Mucosa of descending colon (tissue), 3 donors: Measurements from ENCODE around the gene KIAA0586. TPM values are rescaled to one million over a fixed set of nuclear protein-coding genes. Genes with fewer than 3 reads are reported as not detected.
A peak's percentile ranks its signal among the peaks of the same experiment; 100 is the strongest.

ENCODE experiments used
- ATAC-seq: fragments of 200-7000 bp; cut with Tn5 transposase; one replicate; pipeline ENCODE4 v1.9.1; 2020; ENCODE audit warnings: mild to moderate bottlenecking, moderate library complexity
- DNase-seq, 3 donors: peaks; one replicate each; pipeline ENCODE4 v3.0.0-alpha.2; 2020
- H3K36me3 ChIP-seq: fragments of 200-600 bp; one replicate; pipeline ENCODE4 v1.8.0; 2021; ENCODE audit warnings: low read depth, mild to moderate bottlenecking
- H3K4me1 ChIP-seq: fragments of 200-600 bp; one replicate; pipeline ENCODE4 v1.8.0; 2021; ENCODE audit warnings: low read depth, mild to moderate bottlenecking
- H3K4me3 ChIP-seq: fragments of 200-600 bp; one replicate; pipeline ENCODE4 v1.8.0; 2021; ENCODE audit warnings: mild to moderate bottlenecking
- H3K9me3 ChIP-seq: fragments of 200-600 bp; one replicate; pipeline ENCODE4 v1.8.0; 2021; ENCODE audit warnings: mild to moderate bottlenecking
- CTCF ChIP-seq: fragments of 200-600 bp; IDR thresholded peaks from one replicate; pipeline ENCODE4 v1.8.0; 2022; ENCODE audit warnings: antibody characterized with exemption, mild to moderate bottlenecking
- intact Hi-C, 2 donors: fragments of 100-400 bp; cut with DNase I in 1 of 2; cut with micrococcal nuclease in 1 of 2; formaldehyde crosslinking; loops; one replicate each; pipeline versions ENCODE4 v1.11.0 to v1.11.1; 2022; cut with DNase I, micrococcal nuclease
- long read RNA-seq, 2 donors: library from polyadenylated mRNA; unstranded; transcript quantifications; one replicate each; pipeline ENCODE4 v2.0.0, GENCODE V29; 2019 to 2021
- total RNA-seq, 3 donors: library from RNA; stranded (reverse); fragmentation: NEBNext Ultra II Directional in 2 of 3; extraction: Animal tissue kit (Norgen Biotek cat#: 25700) in 2 of 3; gene quantifications; one replicate each; pipeline versions ENCODE4 v1.2.1 to v1.2.4, GENCODE V29; 2021 to 2023
- donor health status: DM: no; HTN: no; CAD: no; lungs with moderate emphysema.
- donor health status: DM: no; HTN: no; CAD: no.
- donor health status: DM: no; HTN: yes; CAD: no.

The KIAA0586 gene
- 10 to 100 TPM; 15.1 to 17.4 (median 17.4) TPM for total RNA-seq
- long read RNA-seq, donor 1, partial matches to known transcripts: 1 of 3 reads
- long read RNA-seq, donor 1, other reads (novel, unspliced or antisense): 2 of 3 reads
- long read RNA-seq, donor 2, partial matches to known transcripts: 2 of 4 reads
- long read RNA-seq, donor 2, other reads (novel, unspliced or antisense): 2 of 4 reads

GRCh38 chr14:58427281-58428117 is at the start of gene KIAA0586, which contains the start of gene TIMM9:
Gene KIAA0586, plus strand, starts transcription at chr14:58427719. Its CDS starts 546 bp downstream, at chr14:58428265.
Gene TIMM9, minus strand, starts transcription at chr14:58427531. Its CDS starts 15,586 bp downstream, at chr14:58411945.
- peak; percentile 99 for ATAC-seq

GRCh38 chr14:58390830-58391229 is 36.7 kb upstream of the KIAA0586 start:
- H3K9me3 ChIP-seq: no peaks in the 10 kb centered on the region
- H3K4me3 ChIP-seq: no peak overlapping the region
- intact Hi-C loops: no loop called here
- H3K36me3 ChIP-seq: no peaks in the 10 kb centered on the region
- no peaks in the 10 kb centered on the region for H3K4me1 ChIP-seq
- ATAC-seq: no peak
- TF ChIP-seq CTCF: no peak
- DNase-seq: no peak

More at GRCh38 chr14:58427281-58428117, at the start of gene KIAA0586, which contains the start of gene TIMM9:
- Histone ChIP-seq H3K9me3 (no peaks in the 10 kb centered on the region), H3K36me3 (no peaks in the 10 kb centered on the region), H3K4me1 (peaks cover 17% of the 10 kb centered on the region), H3K4me3 (peak within 1 kb of the TSS; percentile 84)
- no peak for TF ChIP-seq CTCF
- peak; percentile 95 to 98 (median 95) for DNase-seq
- intact Hi-C loops: no loop called here

- Histone ChIP-seq H3K4me3 (peak overlapping the region; percentile 4), H3K4me1 (peaks cover 4% of the 10 kb centered on the region), H3K36me3 (no peaks in the 10 kb centered on the region), H3K9me3 (no peaks in the 10 kb centered on the region)
- no peak for TF ChIP-seq CTCF
- intact Hi-C loops: no loop called here
- DNase-seq (no peak), ATAC-seq (no peak)
Measured at GRCh38 chr14:58395562-58395811, 32.0 kb upstream of the KIAA0586 start.

GRCh38 chr14:58395812-58396788 is 31.4 kb upstream of the KIAA0586 start, which contains the start of gene TOMM20L:
Gene TOMM20L, plus strand, starts transcription at chr14:58395930. Its CDS starts 28 bp downstream, at chr14:58395958.
- Histone ChIP-seq H3K4me1 (peaks cover 4% of the 10 kb centered on the region), H3K4me3 (peak within 1 kb of the TSS; percentile 4), H3K36me3 (no peaks in the 10 kb centered on the region), H3K9me3 (no peaks in the 10 kb centered on the region)
- DNase-seq (peak; percentile 77 to 88 (median 84)), ATAC-seq (peak; percentile 96)
- intact Hi-C loops: no loop called here
- TF ChIP-seq CTCF: peak; percentile 86

GRCh38 chr14:58397156-58397555 is 30.4 kb upstream of the KIAA0586 start:
- intact Hi-C loops: no loop called here
- Histone ChIP-seq H3K4me1 (peaks cover 4% of the 10 kb centered on the region), H3K9me3 (no peaks in the 10 kb centered on the region), H3K36me3 (no peaks in the 10 kb centered on the region), H3K4me3 (no peak overlapping the region)
- DNase-seq (no peak), ATAC-seq (no peak)
- no peak for TF ChIP-seq CTCF
